GM19025 (cell line): ENCODE results near the gene LCA5L.

ENCODE experiments used
- ATAC-seq: cut with Tn5 transposase; IDR thresholded peaks from one replicate; pipeline ENCODE4 v1.9.1; 2021; ENCODE audit warnings: mild to moderate bottlenecking, low read depth, moderate library complexity; ENCODE audit not compliant: unreplicated experiment

The LCA5L gene

DNA sequence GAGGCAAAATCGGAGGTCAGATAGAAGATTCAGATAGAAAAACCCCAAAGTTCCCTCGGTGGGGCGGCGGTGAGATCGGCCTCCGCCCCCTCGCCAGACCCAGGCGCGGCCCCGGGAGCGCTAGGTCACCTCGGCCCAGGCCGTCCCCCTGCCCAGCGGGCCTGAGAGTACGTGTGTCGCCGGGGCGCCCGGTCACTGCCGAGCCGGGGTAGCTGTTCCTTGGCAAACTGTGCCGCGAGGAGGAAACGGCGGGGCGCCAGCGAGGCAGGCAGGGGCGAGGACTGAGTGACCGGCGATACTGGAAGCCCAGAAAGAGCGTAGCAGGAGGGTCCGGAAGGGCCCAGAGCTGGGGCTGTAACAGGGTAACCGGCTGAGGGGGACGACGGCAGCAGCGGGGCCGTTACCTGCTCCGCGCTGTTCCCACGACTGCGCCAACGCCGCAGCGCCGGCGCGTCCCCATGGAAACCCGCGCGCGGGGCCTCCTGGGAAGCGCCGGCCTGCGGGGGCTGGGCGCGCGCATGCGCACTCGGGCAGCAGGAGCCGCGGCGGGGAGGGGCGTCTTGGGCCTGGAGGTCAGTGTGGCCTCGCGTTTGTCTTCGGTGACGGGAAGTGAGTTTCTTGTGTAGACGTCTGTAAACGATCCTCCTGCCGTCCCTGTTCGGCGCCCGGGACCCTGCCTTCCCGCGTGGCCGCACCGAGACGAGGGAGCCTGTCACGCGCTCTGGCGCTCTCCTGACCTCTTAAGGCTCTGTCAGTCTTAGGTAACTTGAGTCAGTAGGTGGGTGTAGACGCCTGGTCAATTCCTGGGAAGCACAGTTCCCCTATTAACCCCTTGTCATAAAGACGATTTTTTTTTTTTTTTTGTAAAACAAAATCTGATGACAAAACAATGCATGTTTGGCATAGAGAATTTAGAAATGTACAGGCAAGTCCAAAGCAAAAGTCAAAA lies at the start of gene LCA5L:
Gene LCA5L (minus strand): TSS at position 458 of the 949 bp plus-strand sequence. CDS start 17,285 bp downstream, outside the sequence.
- ATAC-seq: peak; percentile 91

GRCh38 chr21:39489380-39489924 lies 43.9 kb upstream of the LCA5L start:
- no peak for ATAC-seq

DNA sequence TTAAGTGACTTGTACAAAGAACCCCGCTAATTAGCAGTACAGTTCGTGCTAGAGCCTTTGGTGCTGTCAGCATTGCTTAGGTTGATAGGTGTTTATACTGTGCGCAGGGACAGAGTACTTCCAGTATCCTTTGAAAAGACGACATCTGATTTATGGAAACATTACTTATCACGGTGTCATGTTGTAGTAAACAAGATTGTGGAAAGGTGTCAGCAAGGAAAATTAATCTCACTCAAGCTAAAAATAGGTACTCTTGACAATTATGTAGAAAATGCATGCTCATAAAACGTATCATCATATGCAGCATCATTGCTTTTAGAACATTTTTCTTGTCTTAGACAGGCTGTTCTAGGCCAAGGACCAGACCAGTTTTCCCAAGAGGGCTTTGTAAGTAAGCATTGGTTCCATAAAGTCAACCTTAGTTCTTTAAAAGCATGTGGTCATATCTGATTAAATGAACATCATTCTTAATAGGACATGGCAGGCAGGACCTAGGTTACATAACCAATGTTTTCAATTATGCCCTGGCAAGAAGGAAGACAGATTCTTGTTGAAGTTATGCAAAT lies 39.2 kb upstream of the LCA5L start:
- no peak for ATAC-seq

- ATAC-seq: no peak
Observed at GRCh38 chr21:39483917-39484316, 38.3 kb upstream of the LCA5L start.

- ATAC-seq: no peak
Observed at GRCh38 chr21:39481886-39482285, 36.3 kb upstream of the LCA5L start.

GRCh38 chr21:39480271-39480670 lies 34.7 kb upstream of the LCA5L start:
- ATAC-seq: no peak

- no peak for ATAC-seq
Observed at GRCh38 chr21:39479814-39480182, 34.2 kb upstream of the LCA5L start.

DNA sequence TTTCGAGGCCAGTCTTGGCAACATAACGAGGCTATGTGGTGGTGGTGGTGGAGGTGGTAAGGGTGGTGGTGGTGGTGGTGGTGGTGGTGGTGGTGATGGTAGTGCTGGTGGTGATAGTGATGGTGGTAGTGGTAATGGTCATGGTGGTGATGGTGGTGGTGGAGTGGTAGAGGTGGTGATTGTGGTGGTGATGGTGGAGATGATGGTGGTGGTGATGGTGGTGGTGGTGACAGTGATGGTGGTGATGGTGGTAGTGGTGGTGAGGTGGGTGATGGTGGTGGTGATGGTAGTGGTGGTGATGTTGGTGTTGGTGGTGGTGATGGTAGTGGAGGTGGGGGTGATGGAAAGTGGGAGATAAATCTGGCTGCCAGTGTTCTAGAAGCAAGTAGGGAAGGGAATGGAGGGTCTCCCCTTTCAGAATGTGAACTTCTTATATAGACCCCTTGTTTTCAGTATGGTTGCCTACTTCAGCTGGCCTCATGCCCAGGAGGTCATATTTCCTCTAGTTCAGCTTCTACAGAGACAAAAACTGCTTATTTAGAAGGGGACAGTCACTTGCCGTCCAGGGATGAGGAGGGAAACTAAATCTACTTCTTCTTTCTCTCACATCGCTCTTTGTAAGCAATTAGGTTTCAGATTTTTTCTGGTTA lies 33.7 kb upstream of the LCA5L start:
- no peak for ATAC-seq

- no peak for ATAC-seq
Observed at GRCh38 chr21:39474611-39475010, 29.0 kb upstream of the LCA5L start.

GRCh38 chr21:39472786-39473185 lies 27.2 kb upstream of the LCA5L start:
- no peak for ATAC-seq

DNA sequence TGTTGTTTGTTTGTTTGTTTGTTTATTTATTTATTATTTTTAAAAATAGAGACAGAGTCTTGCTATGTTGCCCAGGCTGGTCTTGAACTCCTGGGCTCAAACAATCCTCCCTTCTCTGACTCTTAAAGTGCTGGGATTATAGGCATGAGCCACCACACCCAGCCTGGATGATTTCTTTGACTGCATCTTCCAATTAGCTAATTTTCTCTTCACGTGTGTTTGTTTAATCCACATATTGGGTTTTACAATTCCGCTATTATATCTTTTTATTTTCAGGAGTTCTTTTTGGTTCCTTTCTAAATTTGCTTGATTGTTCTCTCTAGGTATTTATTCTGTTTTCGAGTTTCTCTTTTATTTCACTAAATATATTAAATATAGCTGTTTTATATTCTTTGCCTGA lies 26.0 kb upstream of the LCA5L start:
- no peak for ATAC-seq

DNA sequence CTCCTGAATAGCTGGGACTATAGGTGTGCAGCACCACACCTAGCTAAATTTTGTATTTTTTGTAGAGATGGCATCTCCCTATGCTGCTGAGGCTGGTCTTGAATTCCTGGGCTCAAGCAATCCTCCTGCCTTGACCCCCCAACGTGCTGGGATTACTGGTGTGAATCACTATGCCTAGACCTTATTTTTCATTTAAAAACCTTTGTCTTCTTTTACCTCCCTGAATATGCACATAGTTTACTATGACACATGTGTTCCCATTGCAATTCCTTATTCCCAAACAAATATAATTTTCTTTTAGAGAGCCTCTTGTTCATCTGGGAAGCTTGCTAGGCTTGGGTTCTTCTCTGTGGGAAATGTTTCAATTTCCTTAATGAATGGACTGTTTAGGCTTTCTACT lies 23.0 kb upstream of the LCA5L start:
- no peak for ATAC-seq

DNA sequence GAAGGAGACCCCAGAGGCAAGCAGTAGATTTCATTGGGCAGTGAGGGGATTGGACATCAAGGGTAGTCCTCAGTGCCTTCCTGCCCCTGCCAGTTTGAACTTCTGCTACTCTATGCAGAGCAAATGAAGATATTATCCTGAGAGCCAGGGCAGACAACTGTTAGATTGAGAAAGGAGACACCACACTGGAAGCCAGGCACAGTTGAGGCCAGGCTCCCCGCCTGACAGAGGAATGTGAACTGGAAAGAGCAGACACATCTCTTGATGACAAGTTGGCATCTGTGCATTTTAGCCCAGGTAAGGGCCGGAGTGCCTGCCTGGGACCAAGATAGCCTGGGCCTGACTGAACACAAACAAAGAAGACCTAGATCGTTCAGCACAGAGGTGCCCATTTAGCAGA lies 22.2 kb upstream of the LCA5L start:
- no peak for ATAC-seq

DNA sequence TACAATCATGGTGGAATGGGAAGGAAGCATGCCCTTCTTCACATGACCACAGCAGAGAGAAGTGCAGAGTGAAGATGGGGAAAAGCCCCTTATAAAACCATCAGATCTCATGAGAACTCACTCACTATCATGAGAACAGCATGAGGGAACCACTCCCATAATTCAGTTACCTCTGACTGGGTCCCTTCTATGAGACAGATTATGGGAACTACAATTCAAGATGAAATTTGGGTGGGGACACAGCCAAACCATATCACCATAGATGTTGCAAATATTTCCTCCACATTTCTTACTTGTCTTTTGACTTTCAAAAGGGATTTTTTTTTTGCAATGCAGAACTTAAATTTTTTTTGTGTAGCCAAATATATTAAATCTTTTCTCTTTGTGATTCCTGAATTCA lies 21.0 kb upstream of the LCA5L start:
- no peak for ATAC-seq

DNA sequence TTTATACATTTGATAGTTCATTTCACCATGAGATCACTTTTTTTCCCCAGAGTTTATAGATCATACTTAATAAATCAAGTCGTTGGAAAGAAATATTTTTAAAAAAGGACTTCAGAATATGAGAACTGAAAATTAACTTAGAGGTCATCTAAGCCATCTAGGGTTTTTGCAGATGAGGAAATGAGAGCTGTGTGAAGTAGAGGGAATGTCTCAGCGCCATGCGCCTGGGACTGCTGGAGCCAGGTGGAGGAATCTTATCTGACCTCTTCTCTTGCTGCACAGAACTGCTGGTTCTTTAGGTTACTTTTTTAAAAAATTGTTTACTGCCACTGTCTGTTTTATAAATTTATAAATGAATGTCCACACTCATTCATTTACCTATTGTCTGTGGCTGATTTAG lies 17.7 kb upstream of the LCA5L start:
- no peak for ATAC-seq

GRCh38 chr21:39461419-39461818 lies 15.8 kb upstream of the LCA5L start:
- ATAC-seq: no peak

- ATAC-seq: no peak
Observed at GRCh38 chr21:39456665-39457064, 11.1 kb upstream of the LCA5L start.

DNA sequence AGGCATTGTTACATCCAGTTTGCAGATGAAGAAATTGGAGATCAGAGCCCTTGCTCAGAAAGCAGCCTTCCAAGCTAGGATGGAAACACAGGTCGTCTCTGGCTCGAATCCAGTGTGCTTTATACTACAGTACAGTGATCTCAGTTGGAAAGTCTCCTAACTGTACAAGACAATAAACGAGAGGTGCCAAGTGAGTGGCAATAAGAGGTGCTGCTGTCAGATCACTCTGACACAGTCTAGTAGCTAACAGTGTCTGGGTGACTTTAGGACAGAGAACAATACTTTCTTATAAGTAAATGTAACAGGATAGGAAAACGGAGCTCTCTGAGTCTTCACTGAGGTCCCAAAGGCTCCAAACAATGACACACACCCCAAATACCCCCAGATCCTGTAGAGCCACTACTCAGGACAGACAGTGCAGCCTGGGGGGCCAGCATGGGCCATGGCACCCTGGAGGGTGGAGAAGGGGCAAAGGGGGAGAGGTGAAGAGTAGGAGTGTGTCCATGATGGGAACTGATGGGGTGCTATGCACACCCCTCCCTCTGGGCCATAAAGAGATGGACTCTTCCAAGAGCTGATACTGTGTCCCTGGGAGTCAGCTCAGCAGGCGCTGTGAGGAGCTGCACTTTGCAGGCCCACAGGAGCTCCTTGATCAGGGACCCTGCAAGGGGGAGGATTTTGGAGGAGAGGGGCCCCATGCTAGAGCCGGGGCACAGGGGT lies 9.5 kb upstream of the LCA5L start:
- no peak for ATAC-seq

- no peak for ATAC-seq
Observed at GRCh38 chr21:39453571-39454179, 8.1 kb upstream of the LCA5L start.

- ATAC-seq: no peak
Observed at GRCh38 chr21:39452970-39453342, 7.4 kb upstream of the LCA5L start.
